HepG2 (cell line): Measurements from ENCODE around the gene NCOA7. TPM values are rescaled to one million over a fixed set of nuclear protein-coding genes. Genes with fewer than 3 reads are reported as not detected.

Experiments used
- ATAC-seq: fragments of 200-7000 bp; cut with Tn5 transposase; 3 replicates; pipeline ENCODE4 v1.9.1; 2020; ENCODE audit warnings: mild to moderate bottlenecking, moderate library complexity
- BruUV-seq: library from RNA; stranded (reverse); fragments of 400-500 nt; replicated peaks from 2 replicates; lab custom pipeline; 2021; lab: Mats Ljungman, UMichigan
- CTCF ChIA-PET: fragments of 300-600 bp; formaldehyde crosslinking; extraction: SDS; loops from one replicate; lab custom pipeline; 2021; ENCODE audit warnings: low total read pairs, inconsistent platforms, low intra/inter-chr PET ratio; lab: Yijun Ruan, JAX
- POLR2A ChIA-PET: fragments of 350-600 bp; sonication (Branson Sonifier 250); formaldehyde crosslinking; loops from one replicate; lab custom pipeline; 2020; ENCODE audit warnings: antibody characterized with exemption, inconsistent platforms; lab: Yijun Ruan, JAX
- DNase-seq: peaks from one replicate; pipeline ENCODE4 v3.0.0-alpha.2; 2015; ENCODE audit warnings: low spot score
- FAIRE-seq: peaks from 3 replicates; lab custom pipeline; 2011; peaks lifted over from hg19 to GRCh38; lab: Jason Lieb, UNC
- H2AFZ ChIP-seq: one replicate; pipeline ENCODE4 v1.6.1; 2011; ENCODE audit warnings: low read length, inconsistent platforms
- H3K27ac ChIP-seq: fragments of 300-600 bp; 3 replicates; pipeline ENCODE4 v1.8.0; 2011; ENCODE audit warnings: mixed run types, mild to moderate bottlenecking, mixed read lengths, low read length, inconsistent platforms; ENCODE audit not compliant: insufficient read depth; ENCODE audit errors: extremely low read length
- H3K27me3 ChIP-seq, 2 experiments: fragments of 200-600 bp in 1 of 2; 2 replicates in 1 of 2; 3 replicates in 1 of 2; pipeline versions ENCODE4 v1.6.0 to v1.8.0; 2011; ENCODE audit warnings: low read length in 2 of 2, mild to moderate bottlenecking in 2 of 2, moderate library complexity in 2 of 2, inconsistent platforms in 1 of 2; ENCODE audit not compliant: insufficient read depth in 2 of 2, control insufficient read depth in 1 of 2
- H3K36me3 ChIP-seq, 2 experiments: fragments of 200-600 bp in 1 of 2; replicated peaks in 1 of 2; 2 replicates in 1 of 2; 3 replicates in 1 of 2; pipeline versions ENCODE4 v1.5.1 to v1.8.0; 2011; ENCODE audit warnings: low read length in 2 of 2, inconsistent platforms in 1 of 2; ENCODE audit not compliant: insufficient read depth in 2 of 2, control insufficient read depth in 1 of 2
- H3K4me1 ChIP-seq: 2 replicates; pipeline ENCODE4 v1.5.1; 2012; ENCODE audit warnings: low read length, inconsistent platforms; ENCODE audit not compliant: insufficient read depth
- H3K4me2 ChIP-seq: 2 replicates; pipeline ENCODE4 v1.6.0; 2011; ENCODE audit warnings: low read depth, low read length, inconsistent platforms
- H3K4me3 ChIP-seq, 3 experiments: fragments of 200-600 bp in 1 of 3; sonication (generic), shearing (Covaris generic) in 1 of 3; replicated peaks in 1 of 3; 2 replicates each; pipeline ENCODE4 v1.5.1; 2011 to 2016; ENCODE audit warnings: low read length in 3 of 3, inconsistent platforms in 2 of 3, low read depth in 2 of 3, mild to moderate bottlenecking in 2 of 3, control low read depth in 1 of 3, mixed read lengths in 1 of 3; ENCODE audit not compliant: insufficient read depth in 1 of 3
- H3K79me2 ChIP-seq: one replicate; pipeline ENCODE4 v1.6.1; 2011; ENCODE audit warnings: low read length, inconsistent platforms; ENCODE audit not compliant: insufficient read depth
- H3K9ac ChIP-seq: 2 replicates; pipeline ENCODE4 v1.6.0; 2011; ENCODE audit warnings: mild to moderate bottlenecking, low read depth, low read length, inconsistent platforms; ENCODE audit not compliant: insufficient read depth
- H3K9me3 ChIP-seq: 2 replicates; pipeline ENCODE4 v1.5.1; 2012; ENCODE audit warnings: mild to moderate bottlenecking, low read length
- H4K20me1 ChIP-seq: 2 replicates; pipeline ENCODE4 v1.6.0; 2011; ENCODE audit warnings: inconsistent platforms, mild to moderate bottlenecking, low read length, moderate library complexity; ENCODE audit not compliant: insufficient read depth
- AHR ChIP-seq: IDR thresholded peaks from 2 replicates; pipeline ENCODE4 v1.6.1; 2018; ENCODE audit warnings: missing genetic modification reagents, missing compliant biosample characterization
- CSRNP2 ChIP-seq: sonication (generic); formaldehyde crosslinking; conservative IDR thresholded peaks from 2 replicates; pipeline ENCODE4 v1.8.0; 2022; ENCODE audit warnings: low read depth, missing genetic modification reagents
- ELF3 ChIP-seq: IDR thresholded peaks from 2 replicates; pipeline ENCODE4 v1.6.1; 2016; ENCODE audit warnings: missing genetic modification reagents, missing compliant biosample characterization
- PRDM15 ChIP-seq: sonication (generic); formaldehyde crosslinking; IDR thresholded peaks from 2 replicates; pipeline ENCODE4 v1.4.0; 2020; ENCODE audit warnings: missing genetic modification reagents
- PRPF4 ChIP-seq: fragments of 200-400 bp; formaldehyde crosslinking; IDR thresholded peaks from 2 replicates; pipeline ENCODE4 v1.6.1; 2016; ENCODE audit warnings: low read length, low read depth; ENCODE audit not compliant: poor library complexity, severe bottlenecking
- ZNF777 ChIP-seq: sonication (generic); formaldehyde crosslinking; IDR thresholded peaks from 2 replicates; pipeline ENCODE4 v1.4.0; 2020; ENCODE audit warnings: missing genetic modification reagents
- WGBS: methylation state at CpG from one replicate; pipeline ENCODE4 v1.1.6; 2017; ENCODE audit warnings: low lambda C conversion rate; 5-methylcytosine and 5-hydroxymethylcytosine counted together
- in situ Hi-C: cut with HindIII; loops from 2 replicates; pipeline ENCODE4 v1.10.0; 2017; ENCODE audit warnings: low pct_unique_long_range_greater_than_20kb; ENCODE audit not compliant: extremely low pct_ligation_motif_present
- intact Hi-C: fragments of 100-400 bp; cut with micrococcal nuclease; formaldehyde crosslinking; loops from one replicate; pipeline ENCODE4 v1.10.0; 2022; ENCODE audit not compliant: unreplicated experiment
- polyA plus RNA-seq, 8 experiments: library from polyadenylated mRNA; depleted of rRNA in 3 of 8; stranded (reverse) in 7 of 8; unstranded in 1 of 8; fragments of >200 nt; fragmentation: Illumina TruSeq in 4 of 8; extraction: Trizol in 4 of 8; gene quantifications; 2 replicates each; pipeline versions ENCODE4 v1.2.1 to v1.2.3, GENCODE V29; 2011 to 2016; ENCODE audit warnings: low read depth in 4 of 8, missing spikeins in 1 of 8, mixed read lengths in 1 of 8; ENCODE audit not compliant: insufficient read depth in 1 of 8
- total RNA-seq, 5 experiments: library from RNA; depleted of rRNA; stranded (reverse); fragments of >200 nt; fragmentation: Illumina TruSeq; extraction: Trizol; gene quantifications; 2 replicates each; pipeline ENCODE4 v1.2.3, GENCODE V29; 2016; ENCODE audit warnings: low read depth in 1 of 5

Gene NCOA7
- total and polyA plus RNA-seq, 2 of the 13 experiments (the other 11 are each of a cell fraction or from before 2014, with no cell fraction given) = 13.6 to 20.8 TPM

- peak; percentile 52; the same call in 1 of the 2 replicates for TF ChIP-seq PRDM15 (CRISPR knock-in tag)
- no peak; the same call in 1 of the 2 replicates for TF ChIP-seq AHR (CRISPR knock-in tag)
- TF ChIP-seq ZNF777 = no peak
- peak; percentile 91 for TF ChIP-seq ELF3 (CRISPR knock-in tag)
Observed at GRCh38 chr6:125918681-125919566, 128.2 kb downstream of the NCOA7 start (continued).

- POLR2A ChIA-PET = interaction anchor here (1.3 to 3.8 kb wide), 8 partner anchors 15 to 130 kb away, joined by 4 to 30 read pairs (median 8); partner anchors contain the start of genes HINT3, NCOA7 and TRMT11
- H3K4me1 ChIP-seq = peaks cover 65% of the 10 kb centered on the region
- peak overlapping the region; percentile 76 for H3K4me2 ChIP-seq
- no peak for DNase-seq
- intact Hi-C loops (loop anchor here (1.0 kb wide), 2 partner anchors 25 to 37 kb away; partner anchors contain the start of gene HINT3), in situ Hi-C loops (no loop called here)
- peak overlapping the region; percentile 84 for H3K27ac ChIP-seq
- peaks cover 19 to 51% of the 10 kb centered on the region in 2 experiments for H3K36me3 ChIP-seq
- peak overlapping the region; percentile 51 to 65 (median 52) for H3K4me3 ChIP-seq
- H3K79me2 ChIP-seq = peaks cover 18% of the 10 kb centered on the region
- TF ChIP-seq PRPF4 (peak; percentile 18), CSRNP2 (CRISPR knock-in tag) (no peak)
- peak overlapping the region; percentile 82 for H3K9ac ChIP-seq
- no peak for ATAC-seq
- H3K27me3 ChIP-seq = no peaks in the 10 kb centered on the region
- H3K9me3 ChIP-seq = no peaks in the 10 kb centered on the region
- no peak for FAIRE-seq
- no peaks in the 10 kb centered on the region for H4K20me1 ChIP-seq
- 65% methylated on average over 3 of the region's 3 CpGs for WGBS
- H2AFZ ChIP-seq = peak overlapping the region; percentile 73
- BruUV-seq = TSS peak; percentile 81
- CTCF ChIA-PET = no interaction called here
Observed at GRCh38 chr6:125919618-125920017, 128.9 kb downstream of the NCOA7 start.
